ENCODE results near the gene DIPK1B. TPM values are rescaled to one million over a fixed set of nuclear protein-coding genes. Genes with fewer than 3 reads are reported as not detected.

Gene DIPK1B
- total RNA-seq, 3 donors from 2014 or later = 4.8 to 8.2 (median 5.6) TPM

DNA sequence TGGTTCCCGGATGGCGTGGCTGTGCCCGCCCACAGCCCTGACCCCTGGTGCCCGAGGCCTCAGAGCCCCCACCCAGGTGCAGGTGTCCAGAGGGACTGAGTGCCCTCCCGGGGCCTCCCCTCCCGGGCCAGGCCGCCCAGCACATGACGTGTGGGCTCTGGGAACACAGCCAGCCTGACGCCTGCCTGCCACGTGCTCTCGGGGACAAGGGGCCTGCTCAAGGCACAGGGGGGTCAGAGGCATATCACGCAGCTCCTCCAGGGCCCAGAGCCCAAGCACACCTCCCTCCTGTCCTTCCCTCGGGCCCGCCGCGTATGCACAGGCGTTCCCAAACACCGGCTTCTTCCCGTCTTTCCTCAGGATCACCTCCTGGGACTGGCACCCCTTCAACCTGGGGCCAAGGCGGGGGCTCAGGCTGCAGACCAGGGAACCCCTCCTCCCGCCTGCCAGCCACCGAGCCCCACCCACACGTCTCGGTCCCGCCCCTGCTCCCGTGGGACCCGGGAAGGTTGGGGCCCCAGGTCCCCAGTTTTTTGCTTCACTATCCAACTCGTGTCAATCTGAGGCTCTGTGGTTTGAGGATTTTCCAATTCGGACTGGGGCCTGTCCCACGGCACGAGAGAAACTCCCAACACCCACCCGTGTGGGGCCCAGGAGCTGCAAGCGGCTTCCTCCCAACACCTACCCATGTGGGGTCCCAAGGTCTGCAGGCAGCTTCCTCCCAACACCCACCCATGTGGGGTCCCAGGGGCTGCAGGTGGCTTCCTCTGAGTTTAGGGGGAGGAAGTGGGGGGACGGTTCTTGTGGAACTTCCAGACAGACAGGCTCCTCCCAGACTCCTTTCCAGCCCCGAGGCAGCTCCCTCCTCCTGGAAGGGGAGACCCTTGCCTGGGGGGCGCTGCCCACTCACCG lies 28.9 kb downstream of the DIPK1B start:
- H3K27ac ChIP-seq = no peak overlapping the region
- DNase-seq (ENCODE audit: low spot score in 2 of 2) = no peak
- no peaks in the 10 kb centered on the region for H3K9me3 ChIP-seq
- no peaks in the 10 kb centered on the region for H3K36me3 ChIP-seq
- peak overlapping the region; percentile 4 to 41 (median 11) for H3K4me3 ChIP-seq
- TF ChIP-seq POLR2A (IDR thresholded peaks at IDR 0.05) (no peak), POLR2AphosphoS5 (IDR thresholded peaks at IDR 0.05) (no peak), CTCF (IDR thresholded peaks at IDR 0.05) (no peak)
- H3K4me1 ChIP-seq = peaks cover 8 to 11% of the 10 kb centered on the region in 2 donors
- peaks cover 2 to 61% of the 10 kb centered on the region in 2 donors for H3K27me3 ChIP-seq
- intact Hi-C loops (cut with DNase I; ENCODE audit: low total_unique reads) = no loop called here

GRCh38 chr9:136741883-136742571 lies 29.7 kb downstream of the DIPK1B start:
- Histone ChIP-seq H3K9me3 (no peaks in the 10 kb centered on the region), H3K36me3 (no peaks in the 10 kb centered on the region), H3K27me3 (peaks cover 2 to 61% of the 10 kb centered on the region in 2 donors), H3K27ac (no peak overlapping the region), H3K4me1 (peaks cover 8 to 11% of the 10 kb centered on the region in 2 donors), H3K4me3 (peak overlapping the region; percentile 4 to 41 (median 11))
- no peak for TF ChIP-seq POLR2A (IDR thresholded peaks at IDR 0.05)
- no peak for TF ChIP-seq CTCF (IDR thresholded peaks at IDR 0.05)
- DNase-seq (ENCODE audit: low spot score in 2 of 2) = no peak
- intact Hi-C loops (cut with DNase I; ENCODE audit: low total_unique reads) = no loop called here

DNA sequence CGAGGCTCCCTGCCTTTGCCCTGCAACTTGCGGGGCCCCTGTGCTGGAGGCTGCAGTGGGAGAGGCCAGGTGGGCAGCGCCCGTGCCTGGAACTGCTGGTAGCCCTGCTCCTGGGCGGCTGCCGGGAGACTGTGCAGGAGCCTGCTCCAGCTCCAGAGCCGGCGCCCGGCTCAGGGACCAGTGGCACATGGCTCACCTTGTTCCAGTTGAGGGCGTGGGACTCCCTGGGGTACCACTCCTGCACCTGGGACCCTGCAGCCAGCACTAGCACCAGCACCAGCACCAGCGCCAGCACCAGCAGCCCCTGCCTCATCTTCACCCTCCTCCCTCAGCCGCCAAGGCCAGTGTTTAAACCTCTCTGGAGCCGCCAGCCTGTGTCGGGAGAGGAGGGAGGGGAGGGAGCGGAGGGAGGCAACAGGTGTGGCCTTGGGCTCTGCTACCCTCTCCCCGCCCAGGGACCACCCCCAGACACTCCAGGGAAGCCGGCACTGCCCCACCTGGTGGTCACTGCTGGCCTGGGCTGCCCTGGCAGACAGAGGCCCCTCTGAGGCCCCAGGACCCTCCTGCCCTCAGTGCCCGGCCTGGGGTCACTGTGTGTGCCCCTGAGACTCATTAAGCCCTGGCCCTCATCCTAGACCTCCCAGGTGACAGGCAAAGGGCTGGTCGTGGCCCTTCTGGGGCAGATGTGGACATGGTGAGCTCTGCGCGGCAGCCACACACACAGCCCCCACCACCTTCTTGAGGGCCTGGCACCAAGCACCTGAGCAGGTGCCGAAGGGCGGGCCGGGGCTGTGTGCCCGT lies 30.4 kb downstream of the DIPK1B start, which contains the start of gene LCN10:
Gene LCN10 (minus strand): TSS at position 350 of the 801 bp plus-strand sequence. CDS start 37 bp downstream, at position 313.
- H3K4me1 ChIP-seq = peaks cover 8 to 11% of the 10 kb centered on the region in 2 donors
- H3K4me3 ChIP-seq = peak within 1 kb of the TSS; percentile 4 to 41 (median 11)
- H3K36me3 ChIP-seq = no peaks in the 10 kb centered on the region
- no peak for DNase-seq (ENCODE audit: low spot score in 2 of 2)
- no peaks in the 10 kb centered on the region for H3K9me3 ChIP-seq
- intact Hi-C loops (cut with DNase I; ENCODE audit: low total_unique reads) = no loop called here
- TF ChIP-seq POLR2A (IDR thresholded peaks at IDR 0.05) = no peak
- TF ChIP-seq POLR2AphosphoS5 (IDR thresholded peaks at IDR 0.05) = no peak
- TF ChIP-seq CTCF (IDR thresholded peaks at IDR 0.05) = no peak
- H3K27me3 ChIP-seq = peaks cover 2 to 61% of the 10 kb centered on the region in 2 donors
- no peak within 1 kb of the TSS for H3K27ac ChIP-seq

- intact Hi-C loops (cut with DNase I; ENCODE audit: low total_unique reads) = no loop called here
- no peak overlapping the region for H3K4me3 ChIP-seq
- TF ChIP-seq POLR2AphosphoS5 (IDR thresholded peaks at IDR 0.05) (no peak), CTCF (IDR thresholded peaks at IDR 0.05) (no peak), POLR2A (IDR thresholded peaks at IDR 0.05) (no peak)
- DNase-seq (ENCODE audit: low spot score in 2 of 2) = no peak
- H3K9me3 ChIP-seq = no peaks in the 10 kb centered on the region
- peaks cover 2 to 58% of the 10 kb centered on the region in 2 donors for H3K27me3 ChIP-seq
- peaks cover 8 to 11% of the 10 kb centered on the region in 2 donors for H3K4me1 ChIP-seq
- H3K36me3 ChIP-seq = no peaks in the 10 kb centered on the region
- no peak overlapping the region for H3K27ac ChIP-seq
Measured at GRCh38 chr9:136743639-136744211, 31.4 kb downstream of the DIPK1B start.
